Stimulated activated CD8-positive, alpha-beta memory T cell treated with anti-CD3 and anti-CD28 coated beads, Interleukin-4, amount 100 ng/mL, for 1 hour (primary cell): ENCODE data around the gene ATP5MC3.
A peak's percentile ranks its signal among the peaks of the same experiment; 100 is the strongest.

Experiments
- DNase-seq, 2 donors: peaks; one replicate each; pipeline ENCODE4 v3.0.0-alpha.2; 2020; ENCODE audit warnings: low read depth in 2 of 2, low spot score in 1 of 2

The ATP5MC3 gene

GRCh38 chr2:175168564-175168945 is 13.0 kb downstream of the ATP5MC3 start:
- DNase-seq: no peak

DNA sequence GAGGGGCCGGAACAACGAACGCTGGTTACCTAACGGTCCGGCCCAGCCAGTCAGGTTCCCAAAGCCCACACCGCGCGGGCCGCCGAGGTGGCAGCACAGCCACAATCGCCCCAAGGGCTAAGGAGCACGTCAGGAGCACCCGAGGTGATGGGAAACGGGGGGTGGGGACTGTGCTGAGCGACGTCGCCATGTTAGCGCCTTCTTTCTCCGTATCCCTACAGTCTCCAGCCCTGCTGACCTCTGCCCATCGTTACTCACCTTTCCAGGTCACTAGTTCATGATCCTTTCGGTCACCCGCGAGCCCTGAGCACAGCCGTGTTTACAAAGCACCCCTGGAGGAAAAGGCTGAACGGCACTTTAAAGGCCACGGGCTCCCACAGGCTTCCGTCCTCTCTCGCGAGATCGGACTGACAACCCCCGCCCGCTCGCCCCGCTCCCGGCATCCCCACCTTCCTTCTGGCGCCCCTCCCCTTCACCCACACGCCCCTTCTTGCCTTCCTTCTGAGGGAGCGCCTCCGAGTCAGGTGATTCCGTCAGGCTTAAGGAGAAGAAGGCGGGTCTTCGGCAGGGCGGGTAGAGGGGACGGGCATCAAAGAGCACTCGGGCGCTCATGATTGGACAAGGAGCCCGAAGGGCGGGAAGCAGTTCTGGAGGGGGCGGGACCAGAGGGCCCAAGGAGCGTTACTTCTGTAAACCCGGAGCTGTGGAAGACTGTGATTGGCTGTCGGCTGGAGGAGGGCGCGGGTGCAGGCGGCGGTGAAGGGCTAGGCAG is 13.5 kb downstream of the ATP5MC3 start, which contains the start of gene ATF2:
Gene ATF2, minus strand, starts transcription at position 412 of the 772 bp plus-strand sequence. CDS start 31,760 bp downstream, outside the sequence.
- DNase-seq: peak; percentile 88 to 95

GRCh38 chr2:175167076-175167791 is 14.3 kb downstream of the ATP5MC3 start:
- peak in 1 of 2 donors; percentile 1 for DNase-seq

DNA sequence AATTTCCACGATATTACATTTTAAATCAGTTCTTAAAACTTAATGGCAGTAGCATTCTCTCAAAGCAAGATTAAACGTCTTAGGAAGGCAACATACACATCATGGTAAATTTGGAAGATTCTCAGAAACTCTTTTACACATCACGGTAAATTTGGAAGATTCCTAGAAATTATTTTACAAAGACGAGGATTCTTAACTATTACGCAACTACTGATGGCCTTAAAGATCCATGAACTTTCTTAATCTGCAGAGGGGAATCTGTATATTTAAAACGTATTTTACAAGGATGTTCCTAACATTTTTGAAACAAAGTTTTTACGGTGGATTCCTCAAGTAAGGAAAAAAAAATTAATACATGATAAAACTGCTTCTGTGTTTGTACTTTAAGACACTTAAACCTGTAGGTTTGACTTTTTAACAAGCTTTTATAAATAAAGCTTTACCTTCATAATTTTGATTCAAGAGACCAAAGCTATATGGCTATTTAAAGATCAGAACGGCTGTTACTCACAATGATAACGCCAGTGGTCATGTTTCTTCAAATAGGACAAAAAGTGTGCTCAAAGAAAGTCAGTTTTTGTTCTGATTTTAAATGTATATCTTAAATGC is 15.2 kb downstream of the ATP5MC3 start:
- DNase-seq: no peak

DNA sequence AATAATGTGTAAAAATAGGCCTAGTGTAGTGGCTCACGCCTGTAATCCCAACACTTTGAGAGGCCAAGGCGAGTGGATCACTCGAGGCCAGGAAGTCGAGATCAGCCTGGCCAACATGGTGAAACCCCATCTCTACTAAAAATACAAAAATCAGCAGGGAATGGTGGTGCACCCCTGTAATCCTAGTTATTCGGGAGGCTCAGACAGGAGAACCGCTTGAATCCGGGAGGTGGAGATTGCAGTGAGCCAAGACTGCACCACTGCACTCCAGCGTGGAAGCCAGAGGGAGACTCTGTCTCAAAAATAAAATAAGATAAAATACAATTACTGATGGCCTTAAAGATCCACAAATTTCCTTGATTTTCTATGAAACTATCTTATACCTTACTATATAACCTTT is 17.3 kb downstream of the ATP5MC3 start:
- no peak for DNase-seq

DNA sequence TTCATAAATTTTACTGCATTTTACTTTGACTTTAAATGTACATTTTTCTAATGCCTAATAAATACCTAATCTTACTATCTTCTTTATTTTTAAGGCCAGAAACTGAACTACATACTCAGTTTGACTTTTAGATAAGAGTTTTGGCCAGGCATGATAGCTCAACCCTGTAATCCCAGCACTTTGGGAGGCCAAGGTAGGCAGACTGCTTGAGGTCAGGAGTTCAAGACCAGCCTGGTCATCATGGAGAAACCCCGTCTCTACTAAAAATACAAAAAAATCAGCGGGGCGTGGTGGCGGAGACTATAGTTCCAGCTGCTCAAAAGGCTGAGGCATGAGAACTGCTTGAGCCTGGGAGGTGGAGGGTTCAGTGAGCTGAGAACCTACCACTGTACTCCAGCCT is 22.6 kb downstream of the ATP5MC3 start:
- DNase-seq: no peak

- no peak for DNase-seq
Observed at GRCh38 chr2:175156534-175156933, 25.0 kb downstream of the ATP5MC3 start.

GRCh38 chr2:175154661-175155082 is 26.8 kb downstream of the ATP5MC3 start:
- no peak for DNase-seq

- no peak for DNase-seq
Observed at GRCh38 chr2:175152242-175152641, 29.3 kb downstream of the ATP5MC3 start.

DNA sequence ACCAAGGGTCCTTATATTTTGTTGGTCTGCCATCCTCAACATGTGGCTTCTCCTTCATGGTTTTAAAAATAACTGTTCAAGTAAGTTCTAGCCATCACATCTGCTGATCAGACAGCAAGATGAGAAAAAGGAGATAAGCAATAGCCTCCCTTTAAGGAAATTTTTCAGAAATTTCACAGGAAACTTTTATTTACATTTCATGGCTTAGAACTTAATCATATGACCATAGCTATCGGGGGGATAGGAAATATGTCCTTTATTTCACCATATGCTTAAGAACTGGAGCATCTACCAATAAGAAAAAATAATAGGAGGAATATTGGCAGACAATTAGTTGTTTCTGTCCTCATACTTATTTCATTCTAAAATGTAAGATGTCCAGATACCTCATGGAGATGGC is 29.7 kb downstream of the ATP5MC3 start:
- DNase-seq: no peak

GRCh38 chr2:175147186-175147585 is 34.3 kb downstream of the ATP5MC3 start:
- no peak for DNase-seq

DNA sequence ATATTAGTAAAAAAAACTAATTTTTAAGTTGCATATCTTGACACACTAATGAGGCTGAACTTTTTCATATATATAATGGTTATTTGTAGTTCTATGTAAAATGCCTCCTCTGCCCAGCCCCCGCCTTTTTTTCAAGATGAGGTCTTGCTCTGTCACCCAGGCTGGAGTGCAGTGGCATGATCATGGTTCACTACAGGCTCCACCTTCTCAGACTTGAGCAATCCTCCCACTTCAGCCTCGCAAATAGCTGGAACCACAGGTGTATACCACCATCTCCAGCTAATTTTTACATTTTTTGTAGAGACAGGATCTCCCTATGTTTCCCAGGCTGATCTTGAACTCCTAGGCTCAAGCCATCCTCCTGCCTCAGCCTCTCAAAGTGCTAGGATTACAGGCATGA is 37.8 kb downstream of the ATP5MC3 start:
- no peak for DNase-seq

GRCh38 chr2:175143191-175143590 is 38.3 kb downstream of the ATP5MC3 start:
- DNase-seq: no peak

GRCh38 chr2:175140332-175140731 is 41.2 kb downstream of the ATP5MC3 start:
- no peak for DNase-seq

DNA sequence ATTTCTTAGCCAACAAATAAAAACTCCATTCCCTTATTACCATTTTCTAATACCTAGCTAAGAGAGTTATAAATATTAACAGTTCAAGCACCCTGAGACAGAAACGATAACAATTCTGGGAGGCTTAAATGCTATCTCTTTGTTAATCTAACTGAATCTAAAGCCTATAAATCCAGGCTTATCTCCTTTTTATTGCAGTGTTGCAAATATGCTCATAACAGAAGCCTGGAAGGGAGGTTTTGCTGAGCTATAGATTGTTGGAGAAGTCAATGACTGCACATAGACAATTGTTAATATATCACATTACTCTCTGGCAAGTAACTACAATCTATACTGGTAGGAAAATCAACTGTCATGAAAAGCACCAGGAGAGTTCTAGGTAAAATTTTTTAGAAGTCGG is 43.7 kb downstream of the ATP5MC3 start:
- no peak for DNase-seq

- DNase-seq: no peak
Observed at GRCh38 chr2:175136334-175137215, 44.9 kb downstream of the ATP5MC3 start.

- no peak for DNase-seq
Observed at GRCh38 chr2:175135862-175136261, 45.6 kb downstream of the ATP5MC3 start.

GRCh38 chr2:175135177-175135576 is 46.3 kb downstream of the ATP5MC3 start:
- DNase-seq: no peak

DNA sequence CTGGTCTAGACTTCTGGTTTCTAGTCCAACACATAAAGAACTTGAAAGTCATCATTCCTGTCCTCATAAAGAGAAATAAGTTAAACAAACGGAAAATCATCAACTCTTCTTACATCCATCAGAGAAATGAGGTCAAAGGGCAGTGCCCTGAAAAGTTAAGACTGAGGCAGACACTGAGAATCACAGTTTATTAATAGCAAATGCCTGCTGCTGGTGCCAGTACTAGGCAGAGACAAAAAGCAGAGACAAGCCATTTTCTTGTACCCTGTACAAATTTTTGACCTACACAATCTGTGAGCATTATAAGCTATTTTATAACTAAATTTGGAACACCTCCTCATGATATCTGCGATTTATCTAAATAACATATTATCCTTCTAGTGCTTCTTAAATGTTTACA is 50.3 kb downstream of the ATP5MC3 start:
- no peak for DNase-seq

GRCh38 chr2:175126661-175127060 is 54.8 kb downstream of the ATP5MC3 start:
- DNase-seq: no peak
